Measurements from ENCODE around the gene EHD2.

The EHD2 gene

DNA sequence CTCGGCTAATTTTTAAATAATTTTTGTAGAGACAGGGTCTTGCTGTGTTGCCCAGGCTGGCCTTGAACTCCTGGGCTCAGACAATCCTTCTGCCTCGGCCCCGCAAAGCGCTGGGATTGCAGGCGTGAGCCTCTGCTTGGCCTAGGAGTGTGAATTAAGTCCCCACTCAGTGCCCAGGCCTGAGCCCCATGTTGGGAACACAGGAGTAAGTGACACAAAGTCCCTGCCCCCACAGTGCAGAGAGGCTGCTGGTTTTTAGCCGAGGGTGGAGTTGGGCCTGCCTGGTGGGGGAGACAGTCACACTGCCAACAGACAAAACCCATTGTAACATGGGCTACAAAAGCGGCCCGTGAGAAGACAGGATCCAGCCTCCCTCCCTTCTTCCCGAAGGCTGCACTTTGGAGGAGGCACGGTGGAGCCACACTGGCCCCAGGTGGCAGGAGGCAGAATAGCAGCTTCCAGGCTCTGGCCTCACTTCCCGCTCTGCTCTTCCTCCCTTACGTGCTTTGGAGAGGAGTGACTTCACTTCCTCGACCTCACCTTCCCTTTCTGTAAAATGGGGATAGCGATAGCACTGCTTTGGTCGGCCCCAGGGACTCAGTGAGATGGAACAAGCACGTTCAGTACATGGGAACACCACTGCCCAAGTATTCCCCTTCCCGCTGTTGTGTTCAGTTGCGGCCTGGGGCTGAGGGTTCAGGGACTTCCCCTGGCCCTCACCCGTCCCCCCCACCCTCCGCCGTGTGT lies 15.2 kb upstream of the EHD2 start:
- TF ChIP-seq, protein P1, sequence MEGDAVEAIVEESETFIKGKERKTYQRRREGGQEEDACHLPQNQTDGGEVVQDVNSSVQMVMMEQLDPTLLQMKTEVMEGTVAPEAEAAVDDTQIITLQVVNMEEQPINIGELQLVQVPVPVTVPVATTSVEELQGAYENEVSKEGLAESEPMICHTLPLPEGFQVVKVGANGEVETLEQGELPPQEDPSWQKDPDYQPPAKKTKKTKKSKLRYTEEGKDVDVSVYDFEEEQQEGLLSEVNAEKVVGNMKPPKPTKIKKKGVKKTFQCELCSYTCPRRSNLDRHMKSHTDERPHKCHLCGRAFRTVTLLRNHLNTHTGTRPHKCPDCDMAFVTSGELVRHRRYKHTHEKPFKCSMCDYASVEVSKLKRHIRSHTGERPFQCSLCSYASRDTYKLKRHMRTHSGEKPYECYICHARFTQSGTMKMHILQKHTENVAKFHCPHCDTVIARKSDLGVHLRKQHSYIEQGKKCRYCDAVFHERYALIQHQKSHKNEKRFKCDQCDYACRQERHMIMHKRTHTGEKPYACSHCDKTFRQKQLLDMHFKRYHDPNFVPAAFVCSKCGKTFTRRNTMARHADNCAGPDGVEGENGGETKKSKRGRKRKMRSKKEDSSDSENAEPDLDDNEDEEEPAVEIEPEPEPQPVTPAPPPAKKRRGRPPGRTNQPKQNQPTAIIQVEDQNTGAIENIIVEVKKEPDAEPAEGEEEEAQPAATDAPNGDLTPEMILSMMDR (IDR thresholded peaks at IDR 0.05): peak; percentile 76

DNA sequence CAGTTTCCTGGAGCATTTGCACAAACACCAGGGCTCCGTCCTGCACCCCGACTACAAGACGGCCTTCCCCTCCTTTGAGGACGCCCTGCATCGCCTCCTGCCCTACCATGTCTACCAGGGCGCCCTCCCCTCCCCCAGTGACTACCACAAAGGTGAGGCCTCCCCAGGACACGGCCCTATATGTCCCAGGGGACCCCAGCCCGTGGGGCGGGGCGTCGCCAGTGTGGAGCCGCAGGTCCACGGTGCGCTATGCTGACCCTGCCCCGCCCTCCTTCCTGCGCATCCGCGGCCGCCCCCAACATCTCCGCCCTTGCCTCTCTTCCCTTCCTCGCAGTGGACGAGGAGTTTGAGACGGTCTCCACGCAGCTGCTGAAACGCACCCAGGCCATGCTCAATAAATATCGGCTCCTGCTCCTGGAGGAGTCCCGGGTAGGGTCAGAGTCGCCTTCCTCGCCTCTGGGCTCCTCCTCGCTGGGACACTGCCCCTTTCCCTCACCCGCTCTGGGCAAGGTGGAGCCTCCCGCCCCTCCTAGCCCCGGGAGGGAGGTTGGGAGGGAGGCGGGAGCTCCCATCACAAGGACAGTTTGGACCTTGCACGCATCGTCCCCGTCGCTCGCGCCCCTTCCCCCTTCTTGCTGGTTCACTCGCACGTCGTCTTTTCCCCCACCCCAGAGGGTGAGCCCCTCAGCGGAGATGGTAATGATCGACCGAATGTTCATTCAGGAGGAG lies 14.4 kb upstream of the EHD2 start:
- no peaks in the 10 kb centered on the region for H3K27me3 ChIP-seq
- no peak overlapping the region for H3K27ac ChIP-seq
- TF ChIP-seq, protein P1 (IDR thresholded peaks at IDR 0.05): no peak
- H3K4me1 ChIP-seq (ENCODE audit: control insufficient read depth in 1 of 2, insufficient read depth in 1 of 2, low read depth in 1 of 2, low read length in 1 of 2): no peaks in the 10 kb centered on the region
- H3K4me3 ChIP-seq (ENCODE audit: low read depth in 1 of 2, low read length in 1 of 2): no peak overlapping the region
- H3K9me3 ChIP-seq: no peaks in the 10 kb centered on the region
- H3K36me3 ChIP-seq: peaks cover 89% of the 10 kb centered on the region

More for the DNA sequence above, 15.2 kb upstream of the EHD2 start:
- Histone ChIP-seq H3K4me3 (ENCODE audit: low read depth in 1 of 2, low read length in 1 of 2) (no peak overlapping the region), H3K27me3 (no peaks in the 10 kb centered on the region), H3K36me3 (peaks cover 91% of the 10 kb centered on the region), H3K9me3 (no peaks in the 10 kb centered on the region), H3K27ac (no peak overlapping the region), H3K4me1 (ENCODE audit: control insufficient read depth in 1 of 2, insufficient read depth in 1 of 2, low read depth in 1 of 2, low read length in 1 of 2) (no peaks in the 10 kb centered on the region)

DNA sequence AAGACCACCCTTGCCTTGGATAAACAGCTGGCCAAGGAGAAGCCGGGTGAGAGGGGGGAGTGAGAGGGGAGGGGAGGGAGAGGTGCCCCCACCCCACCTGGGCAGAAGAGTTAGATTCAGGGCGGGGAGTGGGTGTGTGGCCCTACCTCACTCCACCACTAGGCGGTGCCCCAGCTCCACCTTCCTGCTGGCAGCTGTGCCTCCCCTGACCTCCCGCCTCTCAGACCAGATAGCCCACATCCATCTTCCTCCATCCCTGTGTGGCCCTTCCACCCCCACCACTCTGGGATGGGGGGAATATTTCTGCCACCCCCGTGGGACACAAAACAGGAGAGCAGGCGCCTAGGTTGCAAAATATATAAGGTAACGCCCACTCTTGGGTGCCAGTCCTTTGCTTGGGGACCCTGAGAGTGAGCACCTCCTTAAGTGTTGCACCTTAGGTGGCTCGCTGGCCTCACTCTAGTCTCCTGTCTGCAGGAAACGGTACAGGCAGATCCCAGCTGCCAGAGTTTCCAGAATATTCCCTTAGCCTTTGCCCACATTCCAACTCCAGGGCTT lies 13.8 kb upstream of the EHD2 start:
- Histone ChIP-seq H3K27ac (no peak overlapping the region), H3K27me3 (no peaks in the 10 kb centered on the region), H3K4me3 (ENCODE audit: low read depth in 1 of 2, low read length in 1 of 2) (no peak overlapping the region), H3K36me3 (peaks cover 86% of the 10 kb centered on the region), H3K9me3 (no peaks in the 10 kb centered on the region), H3K4me1 (ENCODE audit: control insufficient read depth in 1 of 2, insufficient read depth in 1 of 2, low read depth in 1 of 2, low read length in 1 of 2) (no peaks in the 10 kb centered on the region)
- TF ChIP-seq, protein P1 (IDR thresholded peaks at IDR 0.05): peak; percentile 51

DNA sequence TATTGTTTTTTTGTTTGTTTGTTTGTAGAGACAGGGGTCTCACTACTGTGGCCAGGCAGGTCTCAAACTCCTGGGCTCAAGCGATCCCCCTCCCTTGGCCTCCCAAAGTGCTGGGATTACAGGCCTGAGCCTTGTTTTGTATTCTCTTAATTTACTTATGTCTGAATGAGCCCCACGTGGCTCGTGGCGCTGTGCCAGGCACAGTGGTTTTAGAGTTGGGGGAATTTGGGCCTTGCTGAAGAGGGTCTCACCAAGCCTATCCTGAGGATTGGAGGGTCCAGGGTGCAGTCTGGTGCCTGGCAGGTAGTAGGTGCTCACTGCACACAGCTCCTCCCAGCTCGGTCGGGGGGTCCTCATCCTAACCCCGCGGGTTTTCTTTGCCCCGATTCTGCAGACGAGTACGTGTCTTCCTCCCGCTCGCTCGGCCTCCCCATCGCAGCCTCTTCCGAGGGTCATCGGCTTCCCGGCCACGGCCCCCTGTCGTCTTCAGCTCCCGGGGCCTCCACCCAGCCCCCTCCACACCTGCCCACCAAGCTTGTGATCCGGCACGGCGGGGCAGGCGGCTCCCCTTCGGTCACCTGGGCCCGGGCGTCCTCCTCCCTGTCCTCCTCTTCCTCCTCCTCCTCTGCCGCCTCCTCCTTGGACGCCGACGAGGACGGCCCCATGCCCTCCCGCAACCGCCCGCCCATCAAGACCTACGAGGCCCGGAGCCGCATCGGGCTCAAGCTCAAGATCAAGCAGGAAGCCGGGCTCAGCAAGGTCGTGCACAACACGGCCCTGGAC lies 12.1 kb upstream of the EHD2 start:
- Histone ChIP-seq H3K27ac (no peak overlapping the region), H3K36me3 (peaks cover 69% of the 10 kb centered on the region), H3K27me3 (peaks cover 6% of the 10 kb centered on the region), H3K4me3 (ENCODE audit: low read depth in 1 of 2, low read length in 1 of 2) (no peak overlapping the region), H3K4me1 (ENCODE audit: control insufficient read depth in 1 of 2, insufficient read depth in 1 of 2, low read depth in 1 of 2, low read length in 1 of 2) (no peaks in the 10 kb centered on the region), H3K9me3 (no peaks in the 10 kb centered on the region)
- TF ChIP-seq, protein P1 (IDR thresholded peaks at IDR 0.05): no peak
